GM23338 (cell line): ENCODE results near the gene SEMA6B. TPM values are rescaled to one million over a fixed set of nuclear protein-coding genes. Genes with fewer than 3 reads are reported as not detected.

ENCODE experiments used
- ATAC-seq: fragments of 200-7000 bp; cut with Tn5 transposase; 3 replicates; pipeline ENCODE4 v1.9.1; 2020
- DNase-seq: peaks from one replicate; pipeline ENCODE4 v3.0.0-alpha.2; 2015; ENCODE audit warnings: low spot score
- H2AFZ ChIP-seq: fragments of 200-600 bp; sonication (generic); 2 replicates; pipeline ENCODE4 v1.8.0; 2016; ENCODE audit warnings: antibody characterized with exemption, mild to moderate bottlenecking, moderate library complexity
- H3F3A ChIP-seq: fragments of 200-600 bp; sonication (generic); replicated peaks from 2 replicates; pipeline ENCODE4 v1.8.0; 2017; ENCODE audit warnings: antibody characterized with exemption, mixed run types, low read depth
- H3K27ac ChIP-seq: fragments of 200-600 bp; sonication (generic); 2 replicates; pipeline ENCODE4 v1.6.1; 2016; ENCODE audit warnings: low read depth
- H3K27me3 ChIP-seq: fragments of 200-600 bp; sonication (generic); 2 replicates; pipeline ENCODE4 v1.8.0; 2016; ENCODE audit warnings: mild to moderate bottlenecking, mixed run types, moderate library complexity; ENCODE audit not compliant: insufficient read depth
- H3K36me3 ChIP-seq: fragments of 200-600 bp; sonication (generic); 2 replicates; pipeline ENCODE4 v1.8.0; 2016; ENCODE audit warnings: mild to moderate bottlenecking; ENCODE audit not compliant: insufficient read depth
- H3K4me1 ChIP-seq: fragments of 200-600 bp; sonication (generic); 2 replicates; pipeline ENCODE4 v1.8.0; 2016; ENCODE audit warnings: mild to moderate bottlenecking, moderate library complexity; ENCODE audit not compliant: insufficient read depth
- H3K4me2 ChIP-seq: fragments of 200-600 bp; sonication (generic); 2 replicates; pipeline ENCODE4 v1.7.1; 2017; ENCODE audit warnings: mixed run types
- H3K4me3 ChIP-seq: fragments of 200-600 bp; sonication (generic); 2 replicates; pipeline ENCODE4 v1.6.1; 2016; ENCODE audit warnings: mixed run types
- H3K79me2 ChIP-seq: fragments of 200-600 bp; sonication (generic); replicated peaks from 2 replicates; pipeline ENCODE4 v1.8.0; 2017; ENCODE audit warnings: mild to moderate bottlenecking; ENCODE audit not compliant: insufficient read depth
- H3K9me2 ChIP-seq: fragments of 200-600 bp; sonication (generic); 2 replicates; pipeline ENCODE4 v1.8.0; 2017; ENCODE audit not compliant: insufficient read depth
- H4K20me1 ChIP-seq: fragments of 200-600 bp; sonication (generic); replicated peaks from 2 replicates; pipeline ENCODE4 v1.8.0; 2017; ENCODE audit warnings: mild to moderate bottlenecking; ENCODE audit not compliant: insufficient read depth
- H3K27ac Mint-ChIP-seq: 2 replicates; pipeline ENCODE4 v1.8.0; 2020; ENCODE audit warnings: inconsistent platforms, mild to moderate bottlenecking, moderate library complexity, mixed read lengths
- H3K27me3 Mint-ChIP-seq: 3 replicates; pipeline ENCODE4 v1.8.0; 2022; ENCODE audit warnings: low read depth, mild to moderate bottlenecking, moderate library complexity, mixed read lengths, inconsistent platforms; ENCODE audit not compliant: insufficient read depth, poor library complexity
- H3K36me3 Mint-ChIP-seq: 3 replicates; pipeline ENCODE4 v1.8.0; 2021; ENCODE audit warnings: low read depth, mild to moderate bottlenecking, inconsistent platforms, moderate library complexity, mixed read lengths
- H3K4me1 Mint-ChIP-seq: 3 replicates; pipeline ENCODE4 v1.8.0; 2020; ENCODE audit warnings: mild to moderate bottlenecking, inconsistent platforms, mixed read lengths
- H3K4me3 Mint-ChIP-seq: 3 replicates; pipeline ENCODE4 v1.8.0; 2021; ENCODE audit warnings: moderate library complexity, mild to moderate bottlenecking, inconsistent platforms, mixed read lengths
- H3K9me3 Mint-ChIP-seq: 3 replicates; pipeline ENCODE4 v1.8.0; 2020; ENCODE audit warnings: moderate library complexity, mild to moderate bottlenecking, inconsistent platforms, mixed read lengths
- CTCF ChIP-seq, 2 experiments: fragments of 200-600 bp in 1 of 2; sonication (generic) in 1 of 2; conservative IDR thresholded peaks; 2 replicates each; pipeline versions ENCODE4 v1.5.1 to v1.6.1; 2016 to 2017; ENCODE audit warnings: antibody characterized with exemption in 2 of 2, low read depth in 2 of 2, mild to moderate bottlenecking in 2 of 2, moderate library complexity in 1 of 2
- EZH2phosphoT487 ChIP-seq: fragments of 200-600 bp; sonication (generic); IDR thresholded peaks from one replicate; pipeline ENCODE4 v1.8.1; 2018; ENCODE audit warnings: antibody characterized with exemption; ENCODE audit not compliant: unreplicated experiment
- JUNB ChIP-seq: IDR thresholded peaks from one replicate; pipeline ENCODE4 v1.6.1; 2016; ENCODE audit warnings: antibody characterized with exemption; ENCODE audit not compliant: unreplicated experiment
- REST ChIP-seq: IDR thresholded peaks from one replicate; pipeline ENCODE4 v1.6.1; 2018; ENCODE audit warnings: antibody characterized with exemption; ENCODE audit not compliant: unreplicated experiment
- ZNF331 ChIP-seq: fragments of 250-450 bp; sonication (Bioruptor Pico); IDR thresholded peaks from 2 replicates; pipeline ENCODE4 v1.5.0; 2020; ENCODE audit warnings: low read depth, mild to moderate bottlenecking, moderate library complexity
- polyA plus RNA-seq: library from polyadenylated mRNA; unstranded; fragments of >200 nt; fragmentation: Nextera tagmentation; extraction: Ambion mirVana; gene quantifications from 2 replicates; pipeline ENCODE4 v1.2.1, GENCODE V29; 2016
- total RNA-seq: library from RNA; depleted of rRNA; stranded (reverse); fragments of >200 nt; shearing (Covaris generic); gene quantifications from 2 replicates; pipeline ENCODE4 v1.2.3, GENCODE V29; 2014

SEMA6B gene
- total and polyA plus RNA-seq, 2 experiments from 2014 or later = 5.3 to 42.7 TPM

- ATAC-seq = no peak
- no peak overlapping the region for H3K4me2 ChIP-seq
- peaks cover 15% of the 10 kb centered on the region; the same call in 1 of the 2 replicates for H3F3A ChIP-seq
- DNase-seq = no peak
- no peak for TF ChIP-seq ZNF331 (CRISPR knock-in tag)
- TF ChIP-seq EZH2phosphoT487 = no peak
- TF ChIP-seq CTCF (conservative IDR thresholded peaks at IDR 0.05; ENCODE audit: low read depth in 2 of 2) = no peak
- no peak for TF ChIP-seq REST
- H3K79me2 ChIP-seq = peaks cover 9% of the 10 kb centered on the region
- H3K9me2 ChIP-seq = no peaks in the 10 kb centered on the region
- peaks cover 18% of the 10 kb centered on the region for H3K4me1 Mint-ChIP-seq
- no peak overlapping the region for H3K27ac Mint-ChIP-seq
- peaks cover 35% of the 10 kb centered on the region for H3K27me3 ChIP-seq
- no peaks in the 10 kb centered on the region for H3K36me3 Mint-ChIP-seq
- no peaks in the 10 kb centered on the region; the same call in 1 of the 2 replicates for H4K20me1 ChIP-seq
- H2AFZ ChIP-seq = no peak overlapping the region
- H3K4me3 ChIP-seq = no peak overlapping the region
- H3K36me3 ChIP-seq = no peaks in the 10 kb centered on the region
- H3K4me3 Mint-ChIP-seq = peak overlapping the region; percentile 37; the same call in 2 of the 3 replicates
- no peak overlapping the region for H3K27ac ChIP-seq
- no peaks in the 10 kb centered on the region for H3K9me3 Mint-ChIP-seq
- peaks cover 28% of the 10 kb centered on the region for H3K27me3 Mint-ChIP-seq
- H3K4me1 ChIP-seq = peaks cover 15% of the 10 kb centered on the region
Observed at GRCh38 chr19:4582980-4583842, 23.7 kb upstream of the SEMA6B start.

GRCh38 chr19:4581666-4582553, 22.4 kb upstream of the SEMA6B start:
- Histone ChIP-seq H3F3A (peaks cover 19% of the 10 kb centered on the region; the same call in 1 of the 2 replicates), H3K9me2 (no peaks in the 10 kb centered on the region), H3K27ac (no peak overlapping the region), H3K36me3 (no peaks in the 10 kb centered on the region), H4K20me1 (peaks cover 3% of the 10 kb centered on the region; the same call in 1 of the 2 replicates), H2AFZ (peak overlapping the region; percentile 76), H3K4me3 (peak overlapping the region; percentile 44; the same call in 1 of the 2 replicates), H3K4me1 (peaks cover 15% of the 10 kb centered on the region), H3K79me2 (peaks cover 16% of the 10 kb centered on the region), H3K4me2 (peak overlapping the region; percentile 70), H3K27me3 (peaks cover 35% of the 10 kb centered on the region)
- ATAC-seq = no peak
- H3K27ac Mint-ChIP-seq = no peak overlapping the region
- H3K4me3 Mint-ChIP-seq = peak overlapping the region; percentile 71
- DNase-seq = peak; percentile 72
- H3K27me3 Mint-ChIP-seq = peaks cover 28% of the 10 kb centered on the region
- H3K4me1 Mint-ChIP-seq = peaks cover 18% of the 10 kb centered on the region
- no peaks in the 10 kb centered on the region for H3K9me3 Mint-ChIP-seq
- H3K36me3 Mint-ChIP-seq = no peaks in the 10 kb centered on the region
- TF ChIP-seq REST = no peak
- no peak for TF ChIP-seq JUNB
